IPS-15b (cell line): Measurements from ENCODE around the gene CTDSP2.

Experiments
- H3K27me3 ChIP-seq: one replicate; pipeline ENCODE4 v1.6.1; 2013; ENCODE audit warnings: low read length; ENCODE audit not compliant: control insufficient read depth, insufficient read depth
- H3K36me3 ChIP-seq: one replicate; pipeline ENCODE4 v1.6.1; 2013; ENCODE audit warnings: low read length; ENCODE audit not compliant: control insufficient read depth, insufficient read depth
- H3K4me1 ChIP-seq: one replicate; pipeline ENCODE4 v1.6.1; 2013; ENCODE audit warnings: mild to moderate bottlenecking, low read length; ENCODE audit not compliant: control insufficient read depth, insufficient read depth
- H3K4me3 ChIP-seq: one replicate; pipeline ENCODE4 v1.5.1; 2013; ENCODE audit warnings: low read depth, low read length
- H3K9ac ChIP-seq: one replicate; pipeline ENCODE4 v1.6.1; 2013; ENCODE audit warnings: low read depth, mild to moderate bottlenecking, low read length
- H3K9me3 ChIP-seq: one replicate; pipeline ENCODE4 v1.6.1; 2013; ENCODE audit warnings: mild to moderate bottlenecking, low read length; ENCODE audit not compliant: control insufficient read depth, insufficient read depth

CTDSP2 gene

DNA sequence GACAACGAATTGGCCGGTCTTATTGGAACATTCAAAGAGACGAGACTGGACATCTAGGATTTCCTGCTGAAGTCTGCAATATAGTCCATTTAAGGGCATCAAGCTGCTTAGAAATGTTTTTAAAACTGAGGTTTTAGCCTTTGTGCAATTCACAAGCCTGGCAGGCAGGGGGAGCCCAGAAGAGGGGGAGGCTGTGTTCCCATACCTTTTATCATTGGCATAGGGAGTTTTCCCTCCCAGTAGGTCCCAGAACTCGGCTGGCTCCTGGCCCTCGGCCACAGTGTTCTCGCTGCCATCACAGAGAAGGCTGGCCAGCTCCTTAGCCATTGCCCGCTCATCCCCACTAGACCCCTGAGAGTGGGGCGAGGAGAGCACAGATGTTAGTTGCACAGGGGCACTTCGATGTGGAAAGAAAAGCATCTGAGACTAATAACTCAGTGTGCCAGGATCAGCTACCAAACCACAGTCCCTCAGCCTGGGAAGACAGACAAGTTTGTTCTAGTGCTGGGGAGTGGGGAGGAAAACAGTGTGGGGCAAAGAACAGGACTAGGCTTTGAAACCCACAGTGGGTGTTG lies 43.1 kb downstream of the CTDSP2 start:
- Histone ChIP-seq H3K36me3 (no peaks in the 10 kb centered on the region), H3K27me3 (no peaks in the 10 kb centered on the region), H3K9me3 (no peaks in the 10 kb centered on the region), H3K4me1 (no peaks in the 10 kb centered on the region), H3K4me3 (no peak overlapping the region), H3K9ac (no peak overlapping the region)

DNA sequence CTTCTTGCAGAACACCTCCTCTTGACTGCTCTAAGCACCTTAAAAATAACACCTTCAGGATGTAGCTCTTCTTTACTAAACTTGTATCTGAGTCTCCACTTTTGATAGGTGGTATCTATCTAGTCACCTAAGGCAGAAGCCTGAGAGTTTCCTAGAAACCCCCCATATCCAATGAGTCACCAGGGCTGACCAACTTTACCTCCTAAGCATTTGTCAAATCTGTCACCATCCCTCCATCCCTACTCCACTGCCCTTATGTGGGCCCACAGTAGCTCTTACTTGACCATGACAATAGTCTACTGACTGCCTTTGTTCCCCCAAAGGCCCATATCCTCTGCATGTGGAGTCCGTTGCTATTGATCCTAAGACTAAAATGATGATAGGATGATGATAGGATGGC lies 43.9 kb downstream of the CTDSP2 start:
- Histone ChIP-seq H3K9me3 (no peaks in the 10 kb centered on the region), H3K27me3 (no peaks in the 10 kb centered on the region), H3K36me3 (no peaks in the 10 kb centered on the region), H3K4me1 (no peaks in the 10 kb centered on the region), H3K4me3 (no peak overlapping the region), H3K9ac (no peak overlapping the region)

DNA sequence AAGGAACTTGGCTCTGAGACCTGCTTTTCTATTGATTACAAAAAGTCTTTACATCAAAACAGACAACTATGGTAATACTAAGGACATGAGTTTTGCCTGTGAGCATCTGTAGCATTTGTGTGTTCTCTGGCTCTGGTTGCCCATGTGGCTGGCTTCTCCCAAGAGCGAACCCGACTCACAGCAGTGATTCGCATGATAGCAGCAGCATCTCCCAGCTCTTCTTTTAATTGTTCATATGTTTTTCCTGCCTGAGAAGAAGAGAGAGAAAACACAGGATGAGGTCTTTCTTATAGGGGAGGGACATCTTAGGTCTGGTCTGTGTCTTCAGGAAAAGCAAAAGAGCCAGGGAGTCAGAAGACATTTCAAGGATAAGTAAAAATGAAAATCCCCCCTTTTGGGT lies 45.6 kb downstream of the CTDSP2 start:
- Histone ChIP-seq H3K4me3 (no peak overlapping the region), H3K36me3 (peaks cover 5% of the 10 kb centered on the region), H3K27me3 (no peaks in the 10 kb centered on the region), H3K9me3 (no peaks in the 10 kb centered on the region), H3K4me1 (no peaks in the 10 kb centered on the region), H3K9ac (no peak overlapping the region)

- Histone ChIP-seq H3K27me3 (no peaks in the 10 kb centered on the region), H3K4me1 (no peaks in the 10 kb centered on the region), H3K4me3 (no peak overlapping the region), H3K9me3 (no peaks in the 10 kb centered on the region), H3K36me3 (peaks cover 6% of the 10 kb centered on the region), H3K9ac (no peak overlapping the region)
Observed at GRCh38 chr12:57797933-57798332, 48.6 kb downstream of the CTDSP2 start.

- no peaks in the 10 kb centered on the region for H3K9me3 ChIP-seq
- no peak overlapping the region for H3K9ac ChIP-seq
- peaks cover 16% of the 10 kb centered on the region for H3K36me3 ChIP-seq
- no peaks in the 10 kb centered on the region for H3K27me3 ChIP-seq
- H3K4me1 ChIP-seq: no peaks in the 10 kb centered on the region
- H3K4me3 ChIP-seq: no peak overlapping the region
Observed at GRCh38 chr12:57796996-57797395, 49.5 kb downstream of the CTDSP2 start.

GRCh38 chr12:57795354-57795753 lies 51.2 kb downstream of the CTDSP2 start:
- Histone ChIP-seq H3K36me3 (peaks cover 17% of the 10 kb centered on the region), H3K27me3 (no peaks in the 10 kb centered on the region), H3K9me3 (no peaks in the 10 kb centered on the region), H3K4me1 (no peaks in the 10 kb centered on the region), H3K4me3 (no peak overlapping the region), H3K9ac (no peak overlapping the region)

DNA sequence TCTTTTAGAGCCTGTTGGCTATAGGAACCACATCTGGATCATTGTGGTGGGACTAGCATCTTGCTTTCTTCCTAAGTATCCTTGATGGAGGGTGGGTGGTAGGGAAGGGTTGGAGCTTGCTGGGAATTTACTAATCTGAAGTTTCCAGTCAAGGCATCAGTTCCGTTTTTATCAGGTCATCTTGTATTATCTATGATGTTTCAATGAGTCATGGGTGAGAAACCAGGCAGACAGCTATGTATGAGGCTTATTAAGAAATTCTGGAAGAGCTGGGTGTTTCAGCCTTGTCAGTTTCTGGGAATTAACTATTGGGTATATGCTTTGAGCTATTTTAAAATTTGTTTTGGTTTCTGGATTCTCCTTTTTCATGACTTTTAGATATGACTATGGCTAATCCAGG lies 52.6 kb downstream of the CTDSP2 start:
- Histone ChIP-seq H3K36me3 (peaks cover 17% of the 10 kb centered on the region), H3K4me3 (no peak overlapping the region), H3K9ac (no peak overlapping the region), H3K9me3 (no peaks in the 10 kb centered on the region), H3K27me3 (no peaks in the 10 kb centered on the region), H3K4me1 (no peaks in the 10 kb centered on the region)

DNA sequence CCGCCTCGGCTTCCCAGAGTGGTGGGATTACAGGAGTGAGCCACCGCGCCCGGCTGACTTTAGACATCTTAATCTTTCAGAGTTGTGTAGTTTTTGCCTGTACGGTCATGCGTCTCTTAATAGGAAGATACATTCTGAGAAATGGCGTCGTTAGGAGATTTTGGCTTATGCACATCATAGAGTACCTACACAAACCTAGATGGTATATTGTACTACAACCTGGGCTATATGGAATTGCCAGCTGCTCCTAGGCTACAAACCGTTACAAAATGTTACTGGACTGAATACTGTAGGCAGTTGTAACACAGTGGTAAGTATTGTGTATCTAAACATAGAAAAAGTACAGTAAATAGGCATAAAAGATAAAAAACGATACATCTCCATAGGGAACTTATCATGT lies 62.7 kb downstream of the CTDSP2 start:
- no peak overlapping the region for H3K9ac ChIP-seq
- H3K4me3 ChIP-seq: no peak overlapping the region
- no peaks in the 10 kb centered on the region for H3K9me3 ChIP-seq
- no peaks in the 10 kb centered on the region for H3K27me3 ChIP-seq
- H3K4me1 ChIP-seq: no peaks in the 10 kb centered on the region
- peaks cover 2% of the 10 kb centered on the region for H3K36me3 ChIP-seq

GRCh38 chr12:57783466-57783801 lies 63.1 kb downstream of the CTDSP2 start:
- no peaks in the 10 kb centered on the region for H3K27me3 ChIP-seq
- no peaks in the 10 kb centered on the region for H3K4me1 ChIP-seq
- H3K36me3 ChIP-seq: peaks cover 2% of the 10 kb centered on the region

DNA sequence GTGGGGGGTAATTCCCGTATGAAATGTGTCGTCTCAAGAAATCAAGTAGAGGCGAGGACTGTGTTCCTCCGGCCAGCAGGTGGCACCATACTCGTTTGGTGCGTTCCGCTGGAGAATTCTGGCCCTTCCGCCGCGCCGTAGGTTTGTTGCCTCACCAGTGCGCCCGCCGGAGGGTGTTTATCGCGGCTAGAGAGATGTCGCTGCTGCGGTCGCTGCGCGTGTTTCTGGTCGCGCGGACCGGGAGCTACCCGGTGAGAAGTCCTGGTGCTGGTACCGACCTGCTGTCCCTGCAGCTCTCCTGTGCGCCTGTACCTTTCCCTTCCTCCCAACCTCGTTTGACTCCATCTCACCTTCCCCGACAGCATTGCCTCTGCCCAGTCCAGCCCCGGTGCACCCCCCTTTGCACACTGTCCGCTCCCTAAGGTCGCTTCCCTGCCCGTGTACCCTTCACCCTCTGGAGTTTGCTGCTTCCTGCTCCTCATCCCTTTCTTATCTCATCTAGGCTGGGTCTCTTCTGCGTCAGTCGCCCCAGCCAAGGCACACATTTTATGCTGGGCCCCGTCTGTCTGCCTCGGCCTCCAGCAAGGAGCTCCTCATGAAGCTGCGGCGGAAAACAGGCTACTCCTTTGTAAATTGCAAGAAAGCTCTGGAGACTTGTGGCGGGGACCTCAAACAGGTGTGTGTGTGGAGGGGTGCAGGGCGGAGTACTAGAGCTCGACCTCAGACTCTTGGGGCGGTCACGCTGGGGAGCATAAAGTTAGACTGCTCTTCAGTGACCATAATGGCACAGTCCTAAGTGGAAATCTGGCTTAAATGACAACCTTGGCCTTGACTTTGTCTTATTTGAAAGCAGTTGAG lies 63.7 kb downstream of the CTDSP2 start, which contains the start of gene TSFM:
TSS of gene TSFM (plus strand) at position 180 of the 858 bp plus-strand sequence. CDS start at position 195, 15 bp downstream.
- no peaks in the 10 kb centered on the region for H3K27me3 ChIP-seq
- peaks cover 2% of the 10 kb centered on the region for H3K36me3 ChIP-seq
- no peaks in the 10 kb centered on the region for H3K9me3 ChIP-seq
- H3K9ac ChIP-seq: peak within 1 kb of the TSS; percentile 94
- no peaks in the 10 kb centered on the region for H3K4me1 ChIP-seq
- H3K4me3 ChIP-seq: peak within 1 kb of the TSS; percentile 99

More at GRCh38 chr12:57783466-57783801, 63.1 kb downstream of the CTDSP2 start:
- H3K9ac ChIP-seq: peak overlapping the region; percentile 94
- H3K4me3 ChIP-seq: peak overlapping the region; percentile 99
- H3K9me3 ChIP-seq: no peaks in the 10 kb centered on the region

- Histone ChIP-seq H3K27me3 (no peaks in the 10 kb centered on the region), H3K4me1 (no peaks in the 10 kb centered on the region), H3K36me3 (no peaks in the 10 kb centered on the region), H3K9ac (no peak overlapping the region), H3K4me3 (no peak overlapping the region), H3K9me3 (no peaks in the 10 kb centered on the region)
Observed at GRCh38 chr12:57782243-57782607, 64.3 kb downstream of the CTDSP2 start.

DNA sequence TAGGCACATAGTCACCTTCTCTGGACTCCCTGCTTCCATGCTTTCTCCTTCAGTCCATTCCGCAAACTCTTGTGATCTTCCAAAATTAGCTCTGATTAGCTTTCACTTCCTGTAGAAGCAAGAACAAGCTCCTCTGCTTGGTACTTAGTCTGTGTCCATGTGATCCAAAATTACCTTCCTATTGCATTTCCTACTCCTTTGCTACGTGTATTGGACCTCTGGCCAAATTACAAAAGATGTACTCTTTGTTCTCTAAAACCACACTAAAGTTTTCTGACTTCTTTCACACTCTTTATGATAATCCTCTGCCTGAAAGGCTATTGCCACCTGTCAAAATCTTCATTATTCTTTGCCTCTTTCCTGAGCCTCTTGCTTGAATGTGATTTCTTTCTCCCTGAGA lies 64.7 kb downstream of the CTDSP2 start:
- Histone ChIP-seq H3K4me3 (no peak overlapping the region), H3K27me3 (no peaks in the 10 kb centered on the region), H3K36me3 (no peaks in the 10 kb centered on the region), H3K9ac (no peak overlapping the region), H3K9me3 (no peaks in the 10 kb centered on the region), H3K4me1 (no peaks in the 10 kb centered on the region)
